Muscle of arm (tissue), 14 donors: ENCODE measurements around the gene GTSF1L. TPM values are rescaled to one million over a fixed set of nuclear protein-coding genes. Genes with fewer than 3 reads are reported as not detected.
"Not testable (repeated sequence)": the region's sequence is repeated elsewhere in the genome, so short reads cannot be mapped to it uniquely, and the experiment has no call there.

Experiments
- DNase-seq: peaks from one replicate; pipeline ENCODE4 v3.0.0-alpha.2; 2013
- long read RNA-seq, 11 donors: transcript quantifications; one replicate each; lab custom pipeline, GENCODE V29; 2026
- polyA plus RNA-seq, 12 donors: library from polyadenylated mRNA; unstranded; fragments of 120-200 nt; gene quantifications; one replicate each; pipeline ENCODE4 v1.2.1, GENCODE V29; 2013; ENCODE audit not compliant: insufficient read length in 12 of 12

Gene GTSF1L
- polyA plus RNA-seq: not detected
- long read RNA-seq, donor 1: 0 reads
- long read RNA-seq, donor 2: 0 reads
- long read RNA-seq, donor 3: 0 reads
- long read RNA-seq, donor 4: 0 reads
- long read RNA-seq, donor 5: 0 reads
- long read RNA-seq, donor 6: 0 reads
- long read RNA-seq, donor 7, partial matches to known transcripts: 0 of 1 reads
- long read RNA-seq, donor 7, other reads (novel, unspliced or antisense): 0 of 1 reads
- long read RNA-seq, donor 8: 0 reads
- long read RNA-seq, donor 9: 0 reads
- long read RNA-seq, donor 10: 0 reads
- long read RNA-seq, donor 11, partial matches to known transcripts: 0 of 1 reads
- long read RNA-seq, donor 11, other reads (novel, unspliced or antisense): 0 of 1 reads

GRCh38 chr20:43726811-43727338 is at the start of gene GTSF1L:
Gene GTSF1L (minus strand): TSS chr20:43727002. CDS start chr20:43726694, 308 bp downstream.
- DNase-seq: no peak

GRCh38 chr20:43774754-43775153 is 48.0 kb upstream of the GTSF1L start:
- no peak for DNase-seq

- no peak for DNase-seq
Observed at GRCh38 chr20:43771503-43772190, 44.8 kb upstream of the GTSF1L start.

- DNase-seq: no peak
Observed at GRCh38 chr20:43770342-43770741, 43.5 kb upstream of the GTSF1L start.

GRCh38 chr20:43767686-43768474 is 41.1 kb upstream of the GTSF1L start:
- peak; percentile 37 for DNase-seq

- DNase-seq: no peak
Observed at GRCh38 chr20:43766917-43767316, 40.1 kb upstream of the GTSF1L start.

- no peak for DNase-seq
Observed at GRCh38 chr20:43766385-43766784, 39.6 kb upstream of the GTSF1L start.

GRCh38 chr20:43765916-43766315 is 39.1 kb upstream of the GTSF1L start:
- peak; percentile 30 for DNase-seq

- no peak for DNase-seq
Observed at GRCh38 chr20:43762911-43763310, 36.1 kb upstream of the GTSF1L start.

- DNase-seq: no peak
Observed at GRCh38 chr20:43761386-43762340, 34.9 kb upstream of the GTSF1L start.

- DNase-seq: not testable (repeated sequence)
Observed at GRCh38 chr20:43757888-43758287, 31.1 kb upstream of the GTSF1L start.

GRCh38 chr20:43755851-43756250 is 29.0 kb upstream of the GTSF1L start:
- DNase-seq: no peak

- no peak for DNase-seq
Observed at GRCh38 chr20:43755390-43755789, 28.6 kb upstream of the GTSF1L start.

GRCh38 chr20:43752561-43753301 is 25.9 kb upstream of the GTSF1L start:
- no peak for DNase-seq

- DNase-seq: no peak
Observed at GRCh38 chr20:43752051-43752360, 25.2 kb upstream of the GTSF1L start.

GRCh38 chr20:43751167-43752050 is 24.6 kb upstream of the GTSF1L start:
- no peak for DNase-seq

- DNase-seq: no peak
Observed at GRCh38 chr20:43750774-43751166, 24.0 kb upstream of the GTSF1L start.

GRCh38 chr20:43749734-43750294 is 23.0 kb upstream of the GTSF1L start:
- peak; percentile 31 for DNase-seq

- DNase-seq: no peak
Observed at GRCh38 chr20:43748274-43748673, 21.5 kb upstream of the GTSF1L start.
